ENCODE measurements around the gene STK32A.

Gene STK32A

DNA sequence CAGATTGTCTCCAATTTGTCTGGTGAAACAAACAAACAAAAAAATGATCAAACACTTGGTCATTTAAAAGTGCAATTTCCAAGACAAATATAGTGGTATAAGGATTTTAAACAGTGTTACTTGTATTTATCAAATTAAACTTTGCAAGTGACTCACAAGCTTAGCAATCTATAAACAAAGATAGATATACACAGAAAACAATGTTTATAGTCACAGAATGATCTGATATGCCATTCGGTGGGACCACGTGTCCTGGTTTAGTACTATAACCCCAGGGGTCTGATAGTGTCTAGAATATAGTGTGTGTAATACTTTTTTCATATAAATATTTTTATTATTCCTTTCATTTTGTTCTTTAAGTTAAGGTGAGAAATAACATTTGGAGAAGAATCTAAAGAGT is 183.8 kb downstream of the STK32A start:
- no peak for DNase-seq (ENCODE audit: low read depth)

DNA sequence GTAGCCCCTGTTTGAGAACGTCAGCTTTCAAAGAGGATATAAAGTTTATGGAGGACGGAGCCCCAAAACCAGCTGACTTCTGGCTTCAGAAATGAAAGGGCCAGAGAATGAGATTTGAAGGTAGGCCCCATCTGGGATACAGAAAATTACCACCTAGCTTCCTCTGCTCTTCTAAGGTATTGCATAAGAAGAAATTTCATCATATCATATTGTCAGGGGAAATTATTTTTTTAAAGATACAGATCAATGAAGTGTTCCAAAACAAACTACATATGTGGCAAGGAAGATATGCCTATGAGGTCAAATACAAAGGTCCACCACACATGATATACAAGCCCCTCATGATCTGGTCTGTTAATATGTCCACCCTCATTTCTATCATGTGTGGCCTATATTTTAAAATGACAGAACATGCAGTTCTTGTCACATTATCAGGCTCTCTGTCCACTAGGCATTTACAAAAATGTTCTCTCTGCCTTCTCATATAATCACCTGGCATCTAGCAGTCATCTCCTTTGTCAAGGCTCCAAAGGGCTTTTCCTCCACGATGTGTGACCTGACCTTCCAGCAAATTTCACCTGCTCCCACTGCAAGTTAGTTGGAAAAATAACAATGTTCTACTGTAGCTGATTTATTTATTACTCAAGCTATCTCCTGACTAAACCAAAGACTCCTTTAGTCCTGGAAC is 192.0 kb downstream of the STK32A start:
- no peak for DNase-seq (ENCODE audit: low read depth)

GRCh38 chr5:147427521-147428401 is 192.9 kb downstream of the STK32A start:
- DNase-seq (ENCODE audit: low read depth) = peak; percentile 30

GRCh38 chr5:147430628-147431027 is 195.8 kb downstream of the STK32A start:
- no peak for DNase-seq (ENCODE audit: low read depth)

- DNase-seq (ENCODE audit: low read depth) = no peak
Observed at GRCh38 chr5:147431586-147431985, 196.8 kb downstream of the STK32A start.

DNA sequence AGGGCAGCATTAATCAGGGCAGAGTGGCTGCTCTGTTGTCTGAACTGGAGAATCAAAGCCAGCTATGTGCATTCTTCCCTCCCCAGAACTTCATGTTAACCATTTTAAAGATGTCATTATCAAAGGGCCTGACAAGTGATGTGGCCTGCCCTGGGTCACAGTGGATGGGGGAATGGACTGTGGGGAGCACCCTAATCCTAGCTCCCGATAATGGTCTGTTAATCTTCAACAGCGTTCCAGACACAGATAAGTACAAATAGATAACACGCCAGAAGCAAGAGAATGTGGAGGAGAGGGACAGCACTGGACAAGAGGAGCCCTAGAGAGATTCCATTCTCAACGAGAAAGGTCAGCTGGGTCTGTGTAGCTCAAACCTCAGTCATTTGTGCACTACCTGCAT is 197.5 kb downstream of the STK32A start:
- no peak for DNase-seq (ENCODE audit: low read depth)

DNA sequence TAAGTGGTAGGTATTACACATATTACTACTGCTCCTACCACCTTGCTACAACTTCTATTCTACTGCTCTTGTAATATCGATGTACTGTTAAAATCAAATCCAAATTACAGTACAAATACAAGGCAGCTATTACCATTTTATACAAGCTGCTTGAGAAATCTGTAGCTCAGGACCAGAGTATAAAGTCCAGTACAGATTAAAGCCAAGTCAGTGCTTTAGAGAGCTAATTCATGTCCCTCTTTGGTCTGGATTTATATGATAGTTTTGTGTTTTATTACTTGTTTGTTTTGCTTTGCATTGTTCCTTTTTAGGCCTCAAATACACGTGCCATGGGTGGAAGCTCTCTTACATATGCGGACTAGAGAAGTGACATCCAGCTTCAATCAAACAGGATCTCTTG is 199.2 kb downstream of the STK32A start:
- DNase-seq (ENCODE audit: low read depth) = no peak

- no peak for DNase-seq (ENCODE audit: low read depth)
Observed at GRCh38 chr5:147436596-147436995, 201.8 kb downstream of the STK32A start.

DNA sequence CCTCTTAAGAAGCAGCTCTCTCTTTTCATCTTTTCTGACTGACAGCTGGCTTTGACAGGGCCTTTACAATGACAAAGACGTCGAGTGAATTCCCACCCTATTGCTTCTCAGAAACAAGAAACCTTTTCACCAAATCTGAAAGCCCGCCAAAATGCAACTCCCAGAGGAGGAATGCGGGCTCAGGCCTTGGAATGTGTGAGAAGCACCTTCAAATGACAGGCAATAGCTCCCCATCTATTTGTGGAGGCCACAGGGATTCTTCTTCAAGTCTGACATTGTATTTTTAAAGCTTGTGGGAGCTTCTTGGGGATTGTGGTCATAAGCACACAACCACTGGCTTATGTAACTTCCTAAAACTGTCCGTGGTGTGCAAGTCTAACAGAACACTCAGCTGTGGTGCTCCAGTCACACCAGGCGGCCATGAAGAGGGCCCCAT is 202.4 kb downstream of the STK32A start:
- no peak for DNase-seq (ENCODE audit: low read depth)

Data from fibroblast of the conjunctiva (primary cell).